ENCODE results near the gene CAPN15.
"Not testable (repeated sequence)": the region's sequence is repeated elsewhere in the genome, so short reads cannot be mapped to it uniquely, and the experiment has no call there.

The CAPN15 gene

DNA sequence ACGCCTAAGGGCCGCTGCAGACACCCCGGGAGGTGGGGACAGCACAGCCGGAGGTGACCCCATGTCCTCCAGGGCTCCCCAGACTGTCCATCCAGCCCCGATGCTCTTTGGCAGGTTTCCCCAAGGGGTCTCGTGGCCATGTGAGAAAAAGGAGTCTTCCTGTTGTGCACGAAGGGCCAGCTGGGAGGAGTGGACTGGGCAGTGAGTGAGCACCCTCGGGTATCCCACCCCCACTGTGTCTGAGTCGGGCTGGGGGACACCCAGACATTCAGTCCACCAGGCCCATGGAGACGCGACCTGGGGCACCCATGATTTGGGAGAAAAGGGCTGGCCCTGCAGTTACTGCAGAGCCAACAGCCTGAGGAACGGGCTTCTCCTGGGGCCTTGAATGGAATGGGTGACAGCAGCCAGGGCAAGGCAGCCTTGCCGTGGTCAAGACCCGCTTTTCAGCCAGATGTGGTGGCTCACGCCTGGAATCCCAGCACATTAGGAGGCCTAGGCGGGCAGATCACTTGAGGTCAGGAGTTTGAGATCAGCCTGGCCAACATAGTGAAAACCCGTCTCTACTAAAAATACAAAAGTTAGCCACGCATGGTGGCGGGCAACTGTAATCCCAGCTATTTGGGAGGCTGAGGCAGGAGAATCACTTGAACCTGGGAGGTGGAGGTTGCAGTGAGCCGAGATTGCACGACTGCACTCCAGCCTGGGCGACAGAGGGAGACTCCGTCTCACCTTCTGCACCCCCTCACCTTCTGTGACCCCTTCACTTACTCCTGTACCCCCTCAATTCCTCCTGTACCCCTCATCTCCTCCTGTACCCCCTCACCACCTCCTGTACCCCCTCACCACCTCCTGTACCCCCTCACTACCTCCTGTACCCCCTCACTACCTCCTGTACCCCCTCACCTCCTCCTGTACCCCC lies 24.1 kb upstream of the CAPN15 start:
- in situ Hi-C loops (cut with HindIII; ENCODE audit: low pct_ligation_motif_present, low pct_unique_long_range_greater_than_20kb, low sequenced_read_pairs): no loop called here
- DNase-seq: no peak

DNA sequence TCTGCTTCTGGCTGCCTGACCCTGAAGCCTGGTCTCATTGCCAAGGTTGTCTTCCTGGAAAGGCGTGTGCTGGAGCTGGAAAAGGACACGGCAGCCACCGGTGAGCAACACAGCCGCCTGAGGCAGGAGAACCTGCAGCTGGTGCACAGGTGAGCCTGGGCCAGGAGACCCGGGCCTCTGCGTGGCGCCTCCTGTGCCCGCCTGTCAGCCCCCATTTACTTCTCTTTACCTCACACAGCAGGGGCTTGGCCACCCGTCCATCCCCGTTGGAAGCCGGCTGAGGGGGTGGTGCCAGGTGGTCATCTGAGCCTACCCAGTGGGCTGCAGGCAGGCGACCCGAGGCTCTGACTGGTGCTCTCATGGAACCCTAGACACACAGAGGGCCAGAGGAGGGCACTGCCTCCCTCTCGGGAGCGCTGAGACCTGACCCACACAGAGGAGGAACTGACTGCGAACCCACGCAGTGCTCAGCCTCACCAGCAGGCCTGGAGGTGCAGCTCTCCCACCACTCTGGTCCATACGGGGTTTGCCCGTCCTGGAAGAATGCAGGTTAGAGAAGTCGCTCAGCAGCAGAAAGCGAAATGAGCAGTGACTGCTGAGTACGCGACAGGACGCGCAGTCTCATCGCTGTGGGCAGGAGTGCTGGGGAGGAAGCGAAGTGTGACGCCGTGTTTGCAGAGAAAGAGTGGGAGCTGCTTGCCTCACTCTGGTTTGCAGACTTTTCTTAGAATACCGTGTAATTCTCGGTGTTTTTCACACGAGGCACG lies 21.9 kb upstream of the CAPN15 start:
- DNase-seq: no peak
- in situ Hi-C loops (cut with HindIII; ENCODE audit: low pct_ligation_motif_present, low pct_unique_long_range_greater_than_20kb, low sequenced_read_pairs): no loop called here

DNA sequence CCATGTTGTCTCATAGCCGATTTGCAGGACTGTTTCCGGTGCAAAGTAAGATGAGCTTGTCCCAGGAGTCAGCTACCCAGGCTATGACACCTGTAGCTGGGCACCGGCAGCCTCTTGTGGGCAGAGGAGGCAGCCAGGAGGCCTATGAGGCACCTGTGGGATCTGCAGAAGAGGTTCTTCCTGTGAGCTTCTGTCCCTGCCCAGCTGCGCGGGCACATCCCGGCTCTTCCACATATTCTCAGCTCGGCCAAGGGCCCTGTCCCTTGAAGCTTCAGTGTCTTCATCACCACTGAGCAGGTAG lies 21.3 kb upstream of the CAPN15 start:
- in situ Hi-C loops (cut with HindIII; ENCODE audit: low pct_ligation_motif_present, low pct_unique_long_range_greater_than_20kb, low sequenced_read_pairs): no loop called here
- no peak for DNase-seq

DNA sequence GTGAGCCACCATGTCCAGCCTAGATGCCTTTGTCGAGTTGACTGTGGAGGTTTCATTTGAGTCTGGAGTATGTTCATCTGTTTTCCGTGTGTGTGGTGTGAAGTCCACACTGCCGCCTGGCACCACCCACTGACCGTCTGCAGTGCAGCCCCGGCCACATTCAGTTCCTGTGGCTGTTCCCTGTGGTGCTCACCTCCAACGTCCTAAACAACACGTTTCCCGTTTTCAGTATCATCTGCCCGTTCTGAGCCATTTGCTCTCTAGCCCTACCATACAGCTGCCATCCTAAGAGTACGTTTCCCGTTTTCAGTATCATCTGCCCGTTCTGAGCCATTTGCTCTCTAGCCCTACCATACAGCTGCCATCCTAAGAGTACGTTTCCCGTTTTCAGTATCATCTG lies 20.0 kb upstream of the CAPN15 start:
- in situ Hi-C loops (cut with HindIII; ENCODE audit: low pct_ligation_motif_present, low pct_unique_long_range_greater_than_20kb, low sequenced_read_pairs); DNase-seq: not testable (repeated sequence)

DNA sequence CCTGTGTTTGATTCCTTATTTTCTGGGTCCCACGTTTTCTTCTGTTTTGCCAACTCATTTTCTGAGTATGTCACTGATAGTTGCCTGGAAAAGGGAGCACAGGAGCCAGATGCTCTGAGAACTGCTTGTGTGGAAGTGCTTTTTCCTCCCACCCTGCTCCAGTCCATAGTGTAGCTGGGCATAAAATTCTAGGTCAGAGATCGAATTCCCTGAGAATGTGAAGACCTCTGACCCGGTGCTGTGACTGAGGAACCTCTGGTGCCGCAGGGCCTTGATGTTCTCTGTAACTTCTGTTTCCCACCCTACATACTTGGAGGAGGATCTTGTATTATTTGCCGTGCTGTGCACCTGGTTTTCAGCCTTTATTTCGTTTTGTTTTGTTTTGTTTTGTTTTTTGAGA lies 19.5 kb upstream of the CAPN15 start:
- in situ Hi-C loops (cut with HindIII; ENCODE audit: low pct_ligation_motif_present, low pct_unique_long_range_greater_than_20kb, low sequenced_read_pairs): no loop called here
- DNase-seq: no peak

DNA sequence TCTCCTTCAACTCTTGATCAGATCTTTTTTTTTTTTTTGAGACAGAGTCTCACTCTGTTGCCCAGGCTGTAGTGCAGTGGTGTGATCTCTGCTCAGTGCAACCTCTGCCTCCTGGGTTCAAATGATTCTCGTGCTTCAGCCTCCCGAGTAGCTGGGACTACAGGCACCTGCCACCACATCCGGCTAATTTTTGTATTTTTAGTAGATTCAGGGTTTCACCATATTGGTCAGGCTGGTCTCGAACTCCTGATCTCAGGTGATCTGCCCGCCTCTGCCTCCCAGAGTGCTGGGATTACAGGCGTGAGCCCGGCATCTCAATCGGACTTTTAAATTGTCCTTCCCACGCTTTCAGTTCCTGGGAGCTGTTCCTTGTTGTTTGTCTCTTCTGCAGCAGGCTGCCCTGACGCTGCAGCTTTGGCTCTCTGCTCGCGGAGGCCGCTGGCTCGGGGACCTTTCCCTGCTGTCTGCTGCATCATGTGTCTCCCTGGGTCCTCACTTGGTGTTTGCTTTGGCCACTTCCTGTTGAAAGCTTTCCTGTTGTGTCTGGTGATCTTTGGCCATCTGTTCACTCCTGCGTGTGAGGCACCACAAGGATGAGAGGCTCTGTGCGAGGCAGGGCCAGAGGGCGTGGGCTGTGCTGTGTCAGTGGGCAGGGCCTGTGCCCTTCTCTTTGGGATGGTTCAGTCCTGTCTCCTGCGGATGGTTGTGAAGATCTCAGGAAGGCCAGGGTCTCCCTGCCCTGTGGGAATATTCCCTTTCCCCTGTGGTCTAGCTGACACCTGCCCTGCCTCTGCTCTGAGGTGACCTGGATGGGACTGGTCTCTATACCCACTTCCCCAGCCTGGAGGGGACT lies 18.4 kb upstream of the CAPN15 start:
- no peak for DNase-seq
- in situ Hi-C loops (cut with HindIII; ENCODE audit: low pct_ligation_motif_present, low pct_unique_long_range_greater_than_20kb, low sequenced_read_pairs): no loop called here

GRCh38 chr16:510066-510825 lies 17.3 kb upstream of the CAPN15 start:
- DNase-seq: no peak
- in situ Hi-C loops (cut with HindIII; ENCODE audit: low pct_ligation_motif_present, low pct_unique_long_range_greater_than_20kb, low sequenced_read_pairs): no loop called here

DNA sequence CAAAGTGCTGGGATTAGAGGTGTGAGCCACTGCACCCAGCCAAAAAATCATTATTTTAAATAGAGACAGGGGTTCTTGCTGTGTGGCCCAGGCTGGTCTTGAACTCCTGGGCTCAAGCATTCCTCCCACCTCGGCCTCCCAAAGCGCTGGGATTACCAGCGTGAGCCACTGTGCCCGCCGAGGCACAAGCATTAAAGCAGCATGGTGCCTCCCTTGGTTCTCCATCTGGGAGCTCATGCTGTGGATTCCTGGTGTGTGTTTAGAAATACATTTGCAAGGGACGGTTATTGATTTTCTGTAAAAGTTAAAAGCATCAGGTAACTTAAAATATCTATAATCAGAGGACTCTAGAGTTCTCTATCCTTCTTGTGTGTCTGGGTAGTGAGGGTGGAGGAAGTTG lies 14.7 kb upstream of the CAPN15 start:
- in situ Hi-C loops (cut with HindIII; ENCODE audit: low pct_ligation_motif_present, low pct_unique_long_range_greater_than_20kb, low sequenced_read_pairs): no loop called here
- DNase-seq: no peak

DNA sequence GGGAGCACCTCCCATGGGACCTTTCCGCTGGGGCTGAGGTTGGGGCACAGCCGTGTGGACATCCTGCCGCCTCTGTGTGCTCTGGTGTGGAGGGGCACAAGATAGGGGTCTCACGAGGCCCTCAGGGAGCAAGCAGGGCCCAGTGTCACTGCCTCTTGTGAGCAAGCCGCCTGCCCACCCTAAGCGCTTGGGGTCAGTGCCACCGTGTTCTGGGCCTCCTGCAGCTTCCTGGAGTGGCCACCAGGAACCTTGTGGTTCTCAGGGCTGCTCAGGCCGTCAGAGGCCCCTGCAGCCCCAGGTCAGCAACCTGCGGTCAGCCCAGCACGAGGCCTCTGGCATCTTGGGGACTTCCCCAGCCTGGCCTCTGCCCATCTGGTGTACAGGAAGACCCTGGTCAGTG lies 13.6 kb upstream of the CAPN15 start:
- DNase-seq: no peak
- in situ Hi-C loops (cut with HindIII; ENCODE audit: low pct_ligation_motif_present, low pct_unique_long_range_greater_than_20kb, low sequenced_read_pairs): no loop called here

DNA sequence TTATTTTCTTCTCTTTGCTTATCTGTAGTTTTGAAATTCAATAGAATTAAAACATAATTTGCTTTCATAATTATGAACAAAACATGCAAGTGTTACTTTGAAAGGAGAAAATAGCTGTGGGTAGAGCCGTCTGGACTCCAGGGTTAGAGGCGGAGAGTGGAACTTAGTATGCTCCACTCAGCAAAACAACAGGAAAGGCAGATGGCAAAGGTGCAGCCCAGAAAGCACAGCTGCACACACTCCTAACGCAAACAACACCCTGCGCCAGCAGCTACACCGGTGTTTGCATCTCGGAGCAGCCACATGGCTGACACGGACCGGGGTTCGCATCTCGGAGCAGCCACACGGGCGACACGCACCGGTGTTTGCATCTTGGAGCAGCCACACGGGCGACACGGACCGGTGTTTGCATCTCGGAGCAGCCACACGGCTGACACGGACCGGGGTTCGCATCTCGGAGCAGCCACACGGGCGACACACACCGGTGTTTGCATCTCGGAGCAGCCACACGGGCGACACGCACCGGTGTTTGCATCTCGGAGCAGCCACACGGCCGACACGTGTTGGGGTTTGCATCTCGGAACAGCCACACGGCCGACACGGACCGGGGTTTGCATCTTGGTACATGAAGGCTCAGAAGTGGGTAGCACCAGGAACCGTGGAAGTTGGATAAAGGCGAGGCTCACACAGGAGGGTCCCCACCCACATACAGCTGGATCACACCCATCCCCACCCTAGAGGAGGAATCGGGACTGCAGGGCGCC lies 12.2 kb upstream of the CAPN15 start:
- in situ Hi-C loops (cut with HindIII; ENCODE audit: low pct_ligation_motif_present, low pct_unique_long_range_greater_than_20kb, low sequenced_read_pairs): no loop called here
- DNase-seq: no peak

DNA sequence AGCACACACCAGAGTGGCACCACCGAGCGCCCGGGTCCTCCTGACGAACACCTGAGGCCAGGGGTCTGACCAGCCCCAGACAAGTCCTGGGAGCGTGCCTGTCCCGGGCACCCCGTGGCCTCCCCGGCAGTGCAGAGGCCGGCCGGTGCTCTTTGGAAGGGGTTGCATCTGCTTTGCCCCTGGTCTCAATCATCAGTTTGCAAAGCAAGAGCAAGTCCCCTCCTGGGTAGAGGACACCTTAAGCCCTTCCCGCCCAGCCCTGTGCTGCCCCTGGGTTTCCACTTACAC lies 11.6 kb upstream of the CAPN15 start:
- DNase-seq: no peak
- in situ Hi-C loops (cut with HindIII; ENCODE audit: low pct_ligation_motif_present, low pct_unique_long_range_greater_than_20kb, low sequenced_read_pairs): no loop called here

DNA sequence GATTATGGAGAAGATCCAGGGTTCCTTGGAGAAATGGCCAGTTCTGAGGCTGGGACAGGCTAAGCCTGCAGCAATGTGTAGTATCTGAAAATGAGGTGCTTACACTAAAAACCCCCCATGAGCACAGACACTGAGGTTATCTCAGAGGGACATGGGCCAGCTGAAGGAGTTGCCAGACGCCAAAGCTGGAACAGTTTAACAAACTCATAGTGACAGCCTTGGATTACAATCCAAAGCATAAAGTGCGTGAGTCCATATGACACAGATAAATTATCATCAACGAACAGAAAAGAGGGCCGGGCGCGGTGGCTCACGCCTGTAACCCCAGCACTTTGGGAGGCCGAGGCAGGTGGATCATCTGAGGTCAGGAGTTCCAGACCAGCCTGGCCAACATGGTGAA lies 11.2 kb upstream of the CAPN15 start:
- in situ Hi-C loops (cut with HindIII; ENCODE audit: low pct_ligation_motif_present, low pct_unique_long_range_greater_than_20kb, low sequenced_read_pairs): no loop called here
- DNase-seq: no peak

DNA sequence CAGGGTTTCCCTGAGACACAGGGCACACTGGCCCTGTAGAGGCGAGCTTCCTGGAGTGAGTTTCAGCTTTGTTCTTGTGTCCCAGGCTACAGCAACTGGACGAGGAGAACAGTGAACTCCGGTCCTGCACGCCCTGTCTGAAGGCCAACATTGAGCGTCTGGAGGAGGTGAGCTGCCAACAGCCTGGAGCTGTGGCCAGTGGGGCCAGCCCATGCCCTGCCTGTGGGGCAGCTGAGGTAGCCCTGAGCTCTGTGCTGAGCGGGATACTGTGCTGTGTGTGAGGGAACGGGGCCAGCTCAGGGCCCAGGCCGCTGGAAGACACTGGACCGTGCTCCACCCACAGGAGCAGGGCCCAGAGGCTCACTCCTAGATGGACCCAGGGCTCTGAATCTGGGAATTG lies 8.7 kb upstream of the CAPN15 start:
- in situ Hi-C loops (cut with HindIII; ENCODE audit: low pct_ligation_motif_present, low pct_unique_long_range_greater_than_20kb, low sequenced_read_pairs): no loop called here
- DNase-seq: no peak

GRCh38 chr16:519425-519824 lies 8.1 kb upstream of the CAPN15 start:
- in situ Hi-C loops (cut with HindIII; ENCODE audit: low pct_ligation_motif_present, low pct_unique_long_range_greater_than_20kb, low sequenced_read_pairs): no loop called here

GRCh38 chr16:519841-520687 lies 7.4 kb upstream of the CAPN15 start:
- DNase-seq: no peak

More at GRCh38 chr16:519425-519824, 8.1 kb upstream of the CAPN15 start:
- DNase-seq: no peak

DNA sequence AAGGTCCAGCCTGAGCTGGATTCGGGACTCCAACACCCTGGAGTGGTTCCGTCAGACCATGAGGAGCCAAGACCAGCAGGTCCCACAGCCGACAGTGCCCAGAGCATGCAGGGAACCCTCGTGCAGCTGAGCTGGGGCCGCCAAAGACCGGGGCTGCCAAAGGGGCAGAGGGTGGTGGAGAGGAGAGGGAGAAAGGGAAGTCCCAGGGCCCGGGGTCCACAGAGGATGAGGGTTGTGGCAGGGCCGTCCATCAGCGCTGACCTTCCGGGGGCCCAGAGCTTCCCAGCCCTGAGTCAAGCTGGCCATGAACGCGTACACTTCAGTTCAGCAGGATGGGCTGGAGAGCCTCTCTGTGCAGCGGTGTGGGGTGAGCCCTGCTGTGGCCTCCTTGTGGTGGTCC lies 6.7 kb upstream of the CAPN15 start:
- in situ Hi-C loops (cut with HindIII; ENCODE audit: low pct_ligation_motif_present, low pct_unique_long_range_greater_than_20kb, low sequenced_read_pairs): no loop called here
- no peak for DNase-seq

More at GRCh38 chr16:519841-520687, 7.4 kb upstream of the CAPN15 start:
- in situ Hi-C loops (cut with HindIII; ENCODE audit: low pct_ligation_motif_present, low pct_unique_long_range_greater_than_20kb, low sequenced_read_pairs): no loop called here

Data from ACHN (cell line).